Raji (cell line): ENCODE data around the gene DNAH17.

Source experiments
- POLR2A ChIP-seq: IDR thresholded peaks from 2 replicates; pipeline ENCODE4 v1.6.1; 2011; ENCODE audit warnings: low read depth, low read length, control low read depth; ENCODE audit not compliant: insufficient read depth

The DNAH17 gene

GRCh38 chr17:78528541-78528940, 48.7 kb downstream of the DNAH17 start:
- no peak for TF ChIP-seq POLR2A

- TF ChIP-seq POLR2A, result no peak
Measured at GRCh38 chr17:78527345-78527744, 49.9 kb downstream of the DNAH17 start.

GRCh38 chr17:78526231-78527025, 50.8 kb downstream of the DNAH17 start:
- TF ChIP-seq POLR2A, result no peak

GRCh38 chr17:78525511-78526160, 51.6 kb downstream of the DNAH17 start:
- TF ChIP-seq POLR2A, result no peak

GRCh38 chr17:78524870-78525510, 52.2 kb downstream of the DNAH17 start:
- TF ChIP-seq POLR2A, result no peak

- no peak for TF ChIP-seq POLR2A
Measured at GRCh38 chr17:78523934-78524655, 53.1 kb downstream of the DNAH17 start.

- no peak for TF ChIP-seq POLR2A
Measured at GRCh38 chr17:78522031-78522809, 55.0 kb downstream of the DNAH17 start.

GRCh38 chr17:78517421-78517820, 59.8 kb downstream of the DNAH17 start:
- TF ChIP-seq POLR2A, result no peak

- TF ChIP-seq POLR2A, result no peak
Measured at GRCh38 chr17:78515480-78515879, 61.7 kb downstream of the DNAH17 start.

- no peak for TF ChIP-seq POLR2A
Measured at GRCh38 chr17:78514521-78514920, 62.7 kb downstream of the DNAH17 start.

GRCh38 chr17:78512976-78513375, 64.2 kb downstream of the DNAH17 start:
- TF ChIP-seq POLR2A, result no peak

- no peak for TF ChIP-seq POLR2A
Measured at GRCh38 chr17:78510141-78511075, 66.8 kb downstream of the DNAH17 start.

- no peak for TF ChIP-seq POLR2A
Measured at GRCh38 chr17:78507526-78507925, 69.7 kb downstream of the DNAH17 start.
